Measurements from ENCODE around the gene UCKL1.
A peak's percentile ranks its signal among the peaks of the same experiment; 100 is the strongest.

UCKL1 gene

GRCh38 chr20:63982937-63983336 lies 26.7 kb upstream of the UCKL1 start:
- H3K27ac ChIP-seq, result no peak overlapping the region
- TF ChIP-seq, protein P1, sequence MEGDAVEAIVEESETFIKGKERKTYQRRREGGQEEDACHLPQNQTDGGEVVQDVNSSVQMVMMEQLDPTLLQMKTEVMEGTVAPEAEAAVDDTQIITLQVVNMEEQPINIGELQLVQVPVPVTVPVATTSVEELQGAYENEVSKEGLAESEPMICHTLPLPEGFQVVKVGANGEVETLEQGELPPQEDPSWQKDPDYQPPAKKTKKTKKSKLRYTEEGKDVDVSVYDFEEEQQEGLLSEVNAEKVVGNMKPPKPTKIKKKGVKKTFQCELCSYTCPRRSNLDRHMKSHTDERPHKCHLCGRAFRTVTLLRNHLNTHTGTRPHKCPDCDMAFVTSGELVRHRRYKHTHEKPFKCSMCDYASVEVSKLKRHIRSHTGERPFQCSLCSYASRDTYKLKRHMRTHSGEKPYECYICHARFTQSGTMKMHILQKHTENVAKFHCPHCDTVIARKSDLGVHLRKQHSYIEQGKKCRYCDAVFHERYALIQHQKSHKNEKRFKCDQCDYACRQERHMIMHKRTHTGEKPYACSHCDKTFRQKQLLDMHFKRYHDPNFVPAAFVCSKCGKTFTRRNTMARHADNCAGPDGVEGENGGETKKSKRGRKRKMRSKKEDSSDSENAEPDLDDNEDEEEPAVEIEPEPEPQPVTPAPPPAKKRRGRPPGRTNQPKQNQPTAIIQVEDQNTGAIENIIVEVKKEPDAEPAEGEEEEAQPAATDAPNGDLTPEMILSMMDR (IDR thresholded peaks at IDR 0.05; ENCODE audit: low read depth, low read length), result no peak
- DNase-seq, result no peak
- H3K36me3 ChIP-seq, result peaks cover 8% of the 10 kb centered on the region
- no peak overlapping the region for H3K4me3 ChIP-seq (ENCODE audit: low read depth, low read length)
- no peaks in the 10 kb centered on the region for H3K27me3 ChIP-seq (ENCODE audit: insufficient read depth, low read depth, severe bottlenecking)
- no peaks in the 10 kb centered on the region for H3K9me3 ChIP-seq (ENCODE audit: severe bottlenecking)

DNA sequence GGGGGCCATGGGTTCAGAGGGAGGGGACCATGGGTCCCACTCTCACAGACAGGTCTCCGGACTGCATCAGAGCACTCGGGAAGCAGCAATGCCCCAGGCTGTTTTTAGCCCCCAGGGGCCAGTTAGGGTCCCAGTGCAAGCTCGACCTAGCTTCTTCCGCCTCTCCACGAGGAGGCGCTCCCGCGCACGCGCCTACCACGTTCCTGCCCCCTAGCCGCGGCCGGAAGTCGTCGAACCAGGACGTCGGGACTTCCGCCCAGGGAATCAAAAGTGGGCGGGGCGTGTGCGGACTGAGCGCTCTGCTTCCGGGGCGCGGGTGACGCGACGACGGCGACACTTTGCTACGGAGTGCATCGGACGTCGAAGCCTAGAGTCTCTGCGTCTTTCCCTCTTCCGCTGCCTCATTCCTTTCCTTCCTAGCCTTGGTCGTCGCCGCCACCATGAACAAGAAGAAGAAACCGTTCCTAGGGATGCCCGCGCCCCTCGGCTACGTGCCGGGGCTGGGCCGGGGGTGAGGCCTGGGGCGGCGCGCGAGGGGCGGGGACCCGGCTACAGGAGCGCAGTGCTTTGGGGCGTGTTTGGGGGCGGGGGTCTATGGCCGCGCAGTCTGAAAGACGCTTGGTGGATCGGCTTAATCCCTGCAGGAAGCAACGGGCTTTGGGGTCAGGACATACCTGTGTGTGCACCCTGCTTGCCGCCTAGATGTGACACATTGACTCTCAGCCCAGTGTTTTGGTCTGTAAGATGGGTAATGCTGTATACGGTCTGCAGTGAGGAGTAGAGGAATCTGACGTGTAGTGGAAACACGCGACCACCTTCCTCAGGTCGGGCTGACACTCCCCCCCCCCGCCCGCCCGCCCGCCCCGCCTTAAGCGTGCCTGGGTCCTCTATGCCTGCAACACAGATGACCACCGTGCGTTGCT lies 24.9 kb upstream of the UCKL1 start, which contains the start of gene PRPF6:
PRPF6 (plus strand) TSS at position 327 of the 923 bp plus-strand sequence; CDS start at position 441, 114 bp downstream.
- TF ChIP-seq, protein P1 (IDR thresholded peaks at IDR 0.05; ENCODE audit: low read depth, low read length), result peak; percentile 84
- H3K27me3 ChIP-seq (ENCODE audit: insufficient read depth, low read depth, severe bottlenecking), result no peaks in the 10 kb centered on the region
- peak within 1 kb of the TSS; percentile 62 for H3K4me3 ChIP-seq (ENCODE audit: low read depth, low read length)
- DNase-seq, result peak; percentile 88
- H3K9me3 ChIP-seq (ENCODE audit: severe bottlenecking), result no peaks in the 10 kb centered on the region
- peak within 1 kb of the TSS; percentile 94 for H3K27ac ChIP-seq
- peaks cover 8% of the 10 kb centered on the region for H3K36me3 ChIP-seq

DNA sequence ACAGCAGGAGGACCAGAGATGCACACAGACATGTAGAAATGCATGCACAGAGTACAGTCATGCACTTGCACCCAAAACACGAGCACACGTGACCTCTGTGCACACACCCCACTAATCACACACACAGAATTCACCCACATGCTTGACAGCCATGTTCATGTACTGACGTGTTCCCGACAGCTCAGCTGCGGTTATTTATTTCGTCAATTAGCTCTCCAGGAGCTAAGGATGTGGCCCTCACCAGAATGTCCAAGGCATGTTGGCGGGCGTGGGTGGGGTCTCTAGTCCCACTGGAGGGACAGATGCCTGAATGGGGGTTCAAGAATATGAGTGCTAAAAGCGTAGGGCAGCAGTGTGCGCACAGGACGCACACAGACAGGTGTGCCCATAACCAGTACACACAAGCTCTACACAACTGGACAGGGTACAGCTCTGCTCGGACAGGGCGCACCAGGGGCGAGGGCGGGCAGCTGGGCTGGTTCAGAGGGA lies 24.1 kb upstream of the UCKL1 start:
- H3K36me3 ChIP-seq, result peaks cover 5% of the 10 kb centered on the region
- TF ChIP-seq, protein P1 (IDR thresholded peaks at IDR 0.05; ENCODE audit: low read depth, low read length), result no peak
- DNase-seq, result no peak
- H3K27ac ChIP-seq, result peak overlapping the region; percentile 94
- H3K9me3 ChIP-seq (ENCODE audit: severe bottlenecking), result no peaks in the 10 kb centered on the region
- no peaks in the 10 kb centered on the region for H3K27me3 ChIP-seq (ENCODE audit: insufficient read depth, low read depth, severe bottlenecking)
- H3K4me3 ChIP-seq (ENCODE audit: low read depth, low read length), result peak overlapping the region; percentile 14; the same call in 1 of the 2 replicates

GRCh38 chr20:63979557-63980316 lies 23.5 kb upstream of the UCKL1 start, which contains the start of gene SAMD10:
SAMD10 (minus strand) TSS chr20:63979642; CDS start chr20:63979467, 175 bp downstream.
- Histone ChIP-seq H3K27ac (peak within 1 kb of the TSS; percentile 94), H3K27me3 (ENCODE audit: insufficient read depth, low read depth, severe bottlenecking) (no peaks in the 10 kb centered on the region), H3K9me3 (ENCODE audit: severe bottlenecking) (no peaks in the 10 kb centered on the region), H3K4me3 (ENCODE audit: low read depth, low read length) (peak within 1 kb of the TSS; percentile 60), H3K36me3 (0 out of 2 replicates have a peak, but pooled peaks cover 4% of the 10 kb centered on the region)
- TF ChIP-seq, protein P1 (IDR thresholded peaks at IDR 0.05; ENCODE audit: low read depth, low read length), result no peak
- DNase-seq, result no peak

DNA sequence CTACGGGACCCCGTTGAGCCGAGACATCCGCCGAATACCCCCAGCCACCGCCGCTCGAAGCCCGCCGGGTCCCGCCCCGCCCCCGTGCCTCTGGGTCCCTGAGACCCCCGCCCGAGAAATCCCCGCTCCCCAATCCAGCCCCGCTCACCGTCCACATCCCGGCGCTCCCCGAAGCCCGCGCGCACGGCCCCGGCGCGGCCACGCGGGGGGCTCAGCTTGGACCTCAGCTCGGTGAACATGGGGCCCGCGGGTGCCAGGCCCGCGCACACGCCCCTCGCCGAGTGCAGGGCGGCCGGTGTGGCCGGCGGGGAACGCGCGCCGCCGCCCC lies 23.0 kb upstream of the UCKL1 start:
- H3K27ac ChIP-seq, result no peak overlapping the region
- H3K36me3 ChIP-seq, result no peaks in the 10 kb centered on the region
- DNase-seq, result no peak
- H3K9me3 ChIP-seq (ENCODE audit: severe bottlenecking), result no peaks in the 10 kb centered on the region
- TF ChIP-seq, protein P1 (IDR thresholded peaks at IDR 0.05; ENCODE audit: low read depth, low read length), result no peak
- peak overlapping the region; percentile 60 for H3K4me3 ChIP-seq (ENCODE audit: low read depth, low read length)
- H3K27me3 ChIP-seq (ENCODE audit: insufficient read depth, low read depth, severe bottlenecking), result no peaks in the 10 kb centered on the region
